HG03565 (cell line): ENCODE results near the gene CEP20.
"Not testable (repeated sequence)": the region's sequence is repeated elsewhere in the genome, so short reads cannot be mapped to it uniquely, and the experiment has no call there.

Experiments
- ATAC-seq: cut with Tn5 transposase; IDR thresholded peaks from one replicate; pipeline ENCODE4 v1.9.1; 2021; ENCODE audit warnings: mild to moderate bottlenecking, moderate library complexity; ENCODE audit not compliant: unreplicated experiment

Gene CEP20

GRCh38 chr16:15888072-15888976 lies at the start of gene CEP20:
TSS of gene CEP20 (minus strand) at chr16:15888603. CDS start at chr16:15888585, 18 bp downstream.
- ATAC-seq = peak; percentile 87

- not testable (repeated sequence) for ATAC-seq
Measured at GRCh38 chr16:15936809-15937208, 48.4 kb upstream of the CEP20 start.

- no peak for ATAC-seq
Measured at GRCh38 chr16:15934991-15935390, 46.6 kb upstream of the CEP20 start.

GRCh38 chr16:15933781-15934180 lies 45.4 kb upstream of the CEP20 start:
- ATAC-seq = no peak

GRCh38 chr16:15932939-15933338 lies 44.5 kb upstream of the CEP20 start:
- ATAC-seq = no peak

- no peak for ATAC-seq
Measured at GRCh38 chr16:15928261-15929104, 40.1 kb upstream of the CEP20 start.

- ATAC-seq = no peak
Measured at GRCh38 chr16:15925631-15926030, 37.2 kb upstream of the CEP20 start.

- no peak for ATAC-seq
Measured at GRCh38 chr16:15924996-15925395, 36.6 kb upstream of the CEP20 start.

- ATAC-seq = no peak
Measured at GRCh38 chr16:15919331-15919730, 30.9 kb upstream of the CEP20 start.

GRCh38 chr16:15918314-15918713 lies 29.9 kb upstream of the CEP20 start:
- not testable (repeated sequence) for ATAC-seq

GRCh38 chr16:15916323-15916722 lies 27.9 kb upstream of the CEP20 start:
- ATAC-seq = no peak

GRCh38 chr16:15915555-15916081 lies 27.2 kb upstream of the CEP20 start:
- ATAC-seq = no peak

- ATAC-seq = no peak
Measured at GRCh38 chr16:15913046-15913698, 24.8 kb upstream of the CEP20 start.

GRCh38 chr16:15911198-15911597 lies 22.8 kb upstream of the CEP20 start:
- ATAC-seq = no peak

GRCh38 chr16:15907863-15908478 lies 19.6 kb upstream of the CEP20 start:
- ATAC-seq = peak; percentile 99

GRCh38 chr16:15906439-15906838 lies 18.0 kb upstream of the CEP20 start:
- no peak for ATAC-seq

- no peak for ATAC-seq
Measured at GRCh38 chr16:15903960-15904359, 15.6 kb upstream of the CEP20 start.

GRCh38 chr16:15900901-15901500 lies 12.6 kb upstream of the CEP20 start:
- ATAC-seq = no peak

- no peak for ATAC-seq
Measured at GRCh38 chr16:15900357-15900756, 12.0 kb upstream of the CEP20 start.

GRCh38 chr16:15899538-15900100 lies 11.2 kb upstream of the CEP20 start:
- ATAC-seq = peak; percentile 64
